NCI-H524 (cell line): Measurements from ENCODE around the gene PITX3.
"Not testable (repeated sequence)": the region's sequence is repeated elsewhere in the genome, so short reads cannot be mapped to it uniquely, and the experiment has no call there.

Source experiments
- DNase-seq, 2 experiments: peaks; one replicate each; lab custom pipeline; 2025; lab: John Stamatoyannopoulos, UW

Gene PITX3

GRCh38 chr10:102255404-102255803, 14.1 kb upstream of the PITX3 start:
- DNase-seq, result no peak

GRCh38 chr10:102254426-102254825, 13.1 kb upstream of the PITX3 start:
- DNase-seq, result no peak

GRCh38 chr10:102252508-102252907, 11.2 kb upstream of the PITX3 start:
- not testable (repeated sequence) for DNase-seq

GRCh38 chr10:102247734-102248133, 6.4 kb upstream of the PITX3 start:
- DNase-seq, result no peak

DNA sequence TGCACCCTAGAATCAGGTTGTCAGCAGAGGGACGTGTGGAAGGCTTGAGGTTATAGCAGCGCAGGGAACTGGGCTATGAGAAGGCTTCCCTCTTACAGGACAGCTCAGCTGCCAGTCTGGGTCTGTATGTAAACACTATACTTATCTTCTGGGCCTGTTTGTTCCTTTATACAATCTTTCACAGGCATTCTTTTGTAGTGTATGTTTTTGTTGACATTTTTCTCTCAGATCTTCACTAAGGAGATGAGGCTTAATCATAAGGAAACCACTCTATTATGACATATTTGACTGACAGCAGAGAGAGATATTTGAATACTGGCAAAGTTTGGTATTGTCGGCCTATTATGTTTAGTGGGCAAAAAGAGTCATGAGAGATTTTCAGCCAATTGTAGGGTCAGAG, 4.9 kb upstream of the PITX3 start:
- no peak for DNase-seq

DNA sequence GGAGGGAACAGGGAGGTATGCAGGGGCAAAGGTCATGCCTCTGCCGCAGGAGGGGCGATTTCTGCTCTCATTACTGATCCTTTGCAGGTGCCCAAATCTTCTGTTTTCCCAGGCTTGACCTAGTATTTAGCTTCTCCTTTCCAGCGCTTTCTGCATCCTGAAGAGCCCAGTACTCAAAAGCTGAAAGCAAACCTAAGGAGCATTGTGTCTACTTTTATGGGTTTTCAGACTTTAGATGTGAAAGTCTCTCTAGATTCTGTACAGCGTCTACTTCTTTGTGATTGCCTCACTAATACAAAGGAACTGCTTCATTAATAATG, 4.6 kb upstream of the PITX3 start:
- DNase-seq, result no peak

- DNase-seq, result peak; percentile 85 to 96
Observed at GRCh38 chr10:102245082-102245931, 4.0 kb upstream of the PITX3 start, which contains the start of gene GBF1. Gene GBF1 (plus strand): TSS chr10:102245532. CDS start chr10:102258939, 13,407 bp downstream.

- no peak for DNase-seq
Observed at GRCh38 chr10:102243309-102243708, 2.0 kb upstream of the PITX3 start.

DNA sequence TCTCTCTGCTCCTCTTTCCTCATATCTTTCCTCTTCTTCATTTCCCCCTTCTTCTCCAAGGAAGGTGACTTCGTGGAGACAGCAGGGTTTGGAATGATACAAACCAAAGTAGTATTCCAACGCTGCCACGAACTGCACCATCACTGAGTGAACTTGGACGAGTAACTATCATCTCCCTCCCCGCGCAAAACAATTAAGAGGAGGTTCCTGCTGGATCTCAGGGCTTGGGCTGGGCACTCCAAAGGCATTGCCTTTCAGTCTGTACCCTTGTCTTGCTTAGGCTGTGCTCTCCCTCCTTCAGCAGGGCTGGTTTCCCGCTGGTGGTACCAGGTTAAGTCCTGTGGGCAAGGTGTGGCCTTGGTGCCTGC, 790 bp upstream of the PITX3 start:
- no peak for DNase-seq

DNA sequence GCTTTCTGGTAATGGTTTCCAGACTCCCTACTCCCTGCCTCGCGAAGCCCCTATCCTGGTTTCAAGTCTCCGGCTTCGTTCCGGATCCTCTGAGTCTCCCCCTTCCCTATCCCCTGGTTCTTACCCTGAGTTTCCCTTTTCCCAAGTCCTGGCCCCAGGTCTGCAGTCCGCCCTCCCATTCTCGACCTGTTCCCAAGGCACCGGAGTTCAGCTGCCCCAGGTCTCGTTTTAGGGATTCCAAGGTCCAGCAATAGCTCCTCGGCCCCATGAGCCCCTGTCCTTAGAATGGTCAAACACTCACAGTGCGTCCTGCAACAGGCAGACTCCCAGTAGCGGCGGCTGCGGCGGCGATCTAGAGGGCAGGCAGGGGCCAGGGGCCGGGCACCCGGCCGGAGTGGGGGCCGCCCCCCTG, 274 bp downstream of the PITX3 start:
- no peak for DNase-seq

GRCh38 chr10:102240467-102241031, 763 bp downstream of the PITX3 start:
- DNase-seq, result no peak

GRCh38 chr10:102237711-102238252, 3.5 kb downstream of the PITX3 start:
- DNase-seq, result no peak

GRCh38 chr10:102236006-102236405, 5.3 kb downstream of the PITX3 start:
- no peak for DNase-seq

- no peak for DNase-seq
Observed at GRCh38 chr10:102235598-102235920, 5.8 kb downstream of the PITX3 start.

DNA sequence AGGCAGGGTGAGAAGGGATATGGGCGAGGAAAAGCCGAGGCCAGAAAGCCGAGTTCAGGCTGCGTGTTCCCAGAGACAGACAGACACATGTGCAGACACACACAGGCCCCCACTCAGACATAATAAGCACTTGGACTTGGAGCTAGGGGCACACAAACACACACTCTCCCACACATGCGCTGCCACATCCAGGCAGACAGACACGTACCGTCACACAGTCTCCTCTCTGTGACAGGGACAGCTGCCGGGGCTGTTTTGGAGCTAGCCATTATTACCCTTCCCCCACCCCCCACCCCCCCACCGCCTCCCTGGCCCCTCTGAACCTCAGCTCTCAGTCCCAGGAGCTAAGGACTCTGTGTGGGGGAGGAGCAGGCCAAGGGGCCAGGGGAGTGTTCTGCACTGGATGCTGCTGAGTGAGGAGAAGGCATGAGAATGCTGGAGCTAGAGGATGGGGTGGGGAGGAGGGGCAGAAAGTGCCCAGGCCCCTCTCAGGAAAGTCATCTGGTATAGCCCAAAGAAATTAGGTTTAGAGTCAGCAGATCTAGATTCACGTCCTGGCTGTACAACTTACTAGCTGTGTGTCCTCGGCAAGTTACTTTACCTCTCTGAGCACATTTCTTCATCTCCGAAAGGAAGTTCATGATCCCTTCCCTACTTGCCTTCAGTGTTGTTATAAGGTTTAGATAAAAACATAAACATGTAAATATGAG, 6.3 kb downstream of the PITX3 start:
- peak in 1 of 2 experiments; percentile 6 for DNase-seq

GRCh38 chr10:102233997-102234396, 7.3 kb downstream of the PITX3 start:
- DNase-seq, result peak; percentile 51 to 79

DNA sequence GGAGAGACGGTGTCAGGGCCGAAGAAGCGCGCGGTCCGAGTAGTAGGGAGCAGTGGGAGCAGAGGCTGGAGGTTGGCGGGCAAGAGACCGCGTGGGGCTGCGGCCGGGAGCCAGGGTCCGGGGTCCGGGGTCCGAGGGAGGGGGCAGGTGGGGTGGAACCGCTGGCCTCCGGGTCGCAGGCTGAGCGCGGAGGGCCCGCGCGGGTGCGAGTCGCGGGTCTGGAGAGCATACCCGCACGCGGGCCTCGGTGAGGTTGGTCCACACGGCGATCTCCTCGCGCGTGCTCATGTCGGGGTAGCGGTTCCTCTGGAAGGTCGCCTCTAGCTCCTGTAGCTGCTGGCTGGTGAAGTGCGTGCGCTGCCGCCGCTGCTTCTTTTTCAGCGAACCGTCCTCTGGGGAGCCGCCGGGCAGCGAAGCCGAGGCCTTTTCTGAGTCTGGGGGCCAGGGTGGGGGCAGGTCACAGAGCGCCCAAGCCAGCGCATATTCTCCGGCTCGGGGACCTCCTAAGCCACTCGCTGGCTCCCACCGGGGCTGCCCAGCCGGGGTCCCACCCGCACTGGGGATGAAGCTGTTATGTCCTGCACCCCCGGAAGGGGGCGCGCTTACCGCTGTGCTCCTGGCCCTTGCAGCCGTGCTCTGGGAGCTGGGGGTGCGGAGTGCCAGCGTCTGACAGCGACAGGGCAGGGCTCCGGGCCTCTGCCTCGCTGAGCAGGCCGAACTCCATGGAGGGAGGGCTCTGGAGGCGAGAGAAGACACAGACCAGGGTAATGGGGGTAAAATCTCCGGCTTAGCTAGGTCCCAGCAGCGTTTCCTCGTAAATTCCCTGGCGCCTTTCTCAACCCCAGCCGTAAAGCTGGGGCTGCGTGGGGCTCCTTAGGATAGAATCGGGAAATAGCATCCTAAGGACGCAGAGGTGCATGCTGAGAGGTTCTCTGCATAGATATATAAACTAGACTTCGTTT, 9.7 kb downstream of the PITX3 start:
- peak in 1 of 2 experiments; percentile 20 for DNase-seq

- peak in 1 of 2 experiments; percentile 31 for DNase-seq
Observed at GRCh38 chr10:102230861-102231356, 10.4 kb downstream of the PITX3 start.

DNA sequence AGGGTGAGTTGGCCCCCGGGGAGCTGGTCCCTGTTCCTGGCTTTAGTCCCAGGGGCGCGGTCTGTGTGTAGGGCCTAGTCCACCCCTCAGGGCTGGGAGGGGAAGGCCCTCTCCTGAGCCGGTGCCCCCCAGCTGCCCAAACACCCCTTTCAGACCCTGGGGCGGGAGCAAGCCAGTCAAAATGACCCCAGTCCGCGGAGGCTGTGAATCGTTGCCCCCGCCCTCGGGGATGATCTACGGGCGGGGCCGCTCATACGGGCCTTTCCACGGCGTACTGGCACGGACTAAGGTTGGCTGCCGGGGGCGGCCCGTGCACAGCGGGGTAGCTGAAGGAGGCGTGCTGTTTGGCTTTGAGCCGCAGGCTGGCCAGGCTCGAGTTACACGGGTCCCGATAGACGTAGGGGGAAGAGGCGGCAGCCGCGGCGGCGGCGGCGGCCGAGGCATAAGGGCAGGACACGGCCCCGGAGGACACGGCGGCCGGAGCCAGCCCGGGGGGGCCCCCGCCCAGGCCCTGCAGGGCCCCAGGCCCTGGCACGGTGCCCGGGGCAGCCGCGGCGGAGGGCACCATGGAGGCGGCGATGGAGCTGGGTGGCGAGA, 10.9 kb downstream of the PITX3 start:
- peak; percentile 42 to 53 for DNase-seq

DNA sequence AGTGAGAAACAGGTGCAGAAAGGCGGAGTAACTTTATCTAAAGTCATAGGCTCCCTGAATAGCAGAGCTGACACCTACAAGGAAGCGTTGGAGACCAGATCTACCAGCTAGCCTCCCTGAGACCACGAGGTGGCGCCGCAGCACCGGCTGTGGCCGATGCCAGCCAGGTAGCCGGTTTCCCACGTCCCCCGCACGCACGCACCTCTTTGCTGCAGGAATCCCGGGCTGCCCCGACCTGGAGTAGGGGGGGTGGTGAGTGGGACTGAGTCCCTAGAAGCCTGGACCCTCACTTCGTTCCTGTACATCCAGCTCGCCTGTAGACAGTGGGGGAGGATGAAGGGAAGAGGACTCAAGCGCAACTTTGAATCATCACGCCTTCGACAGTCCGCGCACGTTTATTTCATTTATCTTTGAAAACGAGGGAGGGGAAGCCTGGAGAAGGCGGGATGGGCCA, 11.5 kb downstream of the PITX3 start:
- DNase-seq, result peak in 1 of 2 experiments; percentile 62

- DNase-seq, result no peak
Observed at GRCh38 chr10:102227050-102227449, 14.3 kb downstream of the PITX3 start.
